ENCODE results near the gene CEMIP2.

The CEMIP2 gene

DNA sequence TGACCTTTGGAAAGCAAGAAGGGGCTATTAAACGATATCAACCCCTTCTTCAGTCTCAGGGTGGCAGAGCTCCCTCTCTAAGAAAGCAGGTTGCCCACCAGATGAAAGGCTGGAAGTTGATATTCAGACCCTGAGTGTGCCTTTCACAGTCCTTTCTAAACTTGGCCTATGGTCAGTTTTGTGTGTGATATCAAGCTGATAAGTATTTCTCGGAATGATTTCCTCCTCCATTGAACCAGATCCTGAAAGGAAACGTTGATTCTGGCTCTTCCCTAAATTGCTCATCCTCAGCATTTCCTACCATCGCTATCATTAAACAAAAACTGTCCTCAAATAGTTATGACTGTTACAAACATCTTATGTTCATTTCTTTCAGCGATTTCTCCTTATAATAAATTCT, 130.4 kb downstream of the CEMIP2 start:
- no peak for DNase-seq

DNA sequence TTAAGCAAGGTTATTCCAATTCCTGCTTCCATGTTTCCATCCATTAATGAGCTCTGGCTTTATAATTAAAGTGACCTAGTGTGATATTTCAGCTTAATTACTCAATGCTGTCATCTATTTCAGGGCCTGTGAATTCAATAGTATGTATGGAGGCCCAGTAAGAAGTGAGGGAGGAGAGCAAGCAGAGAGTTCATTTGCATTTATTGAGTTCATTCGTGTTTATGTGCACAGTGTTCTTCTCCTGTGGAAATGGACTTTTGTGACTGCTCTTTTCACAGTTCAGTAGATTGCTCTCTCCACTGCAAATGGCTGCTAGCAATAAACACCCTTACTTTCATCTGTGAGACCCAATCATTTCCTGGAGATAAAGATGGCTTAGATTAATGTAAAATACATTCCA, 130.9 kb downstream of the CEMIP2 start:
- no peak for DNase-seq

DNA sequence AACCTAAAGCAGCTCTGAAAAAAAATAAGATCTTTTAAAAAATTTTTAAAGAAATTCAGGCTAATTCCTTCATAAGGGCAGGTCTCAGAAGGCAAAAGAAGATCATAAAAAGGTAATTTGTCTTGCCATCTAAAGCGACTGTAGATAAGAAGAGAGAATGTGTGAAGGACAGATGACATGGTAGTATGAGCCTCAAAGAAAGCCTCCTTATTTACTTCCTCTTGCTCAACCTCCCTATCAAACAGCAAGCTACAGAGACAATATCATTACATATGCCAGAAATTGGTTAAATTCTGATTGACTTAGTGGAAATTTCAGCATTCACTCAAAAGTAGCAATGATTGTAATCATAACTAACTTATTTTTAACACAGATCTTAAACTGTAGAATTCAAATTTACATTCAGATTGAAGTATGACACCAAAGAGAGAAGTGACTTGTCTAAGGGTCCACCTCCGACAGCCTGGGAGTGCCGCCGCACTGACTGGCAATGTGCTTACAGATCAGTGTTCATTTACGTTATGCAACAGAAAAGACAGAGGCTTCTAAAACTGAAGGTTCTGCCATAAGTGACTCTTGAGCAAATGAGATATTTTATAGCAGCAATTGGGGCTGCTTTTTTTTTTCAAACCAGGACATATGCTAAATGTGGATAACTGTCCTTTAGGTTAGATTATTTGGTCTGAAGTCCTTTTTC, 132.0 kb downstream of the CEMIP2 start:
- DNase-seq: no peak

DNA sequence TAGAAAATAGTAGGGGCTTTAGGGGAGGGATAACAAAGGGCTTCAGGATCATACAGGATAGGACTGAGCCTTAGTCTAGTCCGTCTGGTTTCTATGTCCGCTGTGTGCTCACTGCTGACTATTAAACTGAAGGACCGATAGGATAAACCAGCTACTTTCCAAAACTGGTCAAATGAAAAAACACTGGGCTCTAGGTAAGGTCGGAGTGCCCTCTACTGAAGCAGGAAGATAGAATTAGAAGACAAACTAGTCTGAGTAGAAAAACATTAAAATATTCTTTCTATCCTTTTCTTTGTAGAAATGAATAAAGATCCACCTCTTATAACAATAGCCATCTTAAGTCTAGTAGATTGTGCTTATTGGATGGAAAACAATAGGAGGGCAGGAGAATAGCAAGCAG, 133.6 kb downstream of the CEMIP2 start:
- DNase-seq: no peak

Data from GOT3 (cell line).